ENCODE results near the gene SPOPL.

SPOPL gene

GRCh38 chr2:138494265-138494966 is 7.2 kb upstream of the SPOPL start:
- no peak for DNase-seq (ENCODE audit: low read depth in 2 of 3, low spot score in 1 of 3)

- no peak for DNase-seq (ENCODE audit: low read depth in 2 of 3, low spot score in 1 of 3)
These were observed 6.2 kb upstream of the SPOPL start for GRCh38 chr2:138495384-138495783.

- DNase-seq (ENCODE audit: low read depth in 2 of 3, low spot score in 1 of 3): no peak
These were observed 5.4 kb upstream of the SPOPL start for GRCh38 chr2:138496096-138496651.

- no peak for DNase-seq (ENCODE audit: low read depth in 2 of 3, low spot score in 1 of 3)
These were observed 4.3 kb upstream of the SPOPL start for GRCh38 chr2:138497294-138497693.

- DNase-seq (ENCODE audit: low read depth in 2 of 3, low spot score in 1 of 3): no peak
These were observed 1.9 kb upstream of the SPOPL start for GRCh38 chr2:138499684-138500083.

GRCh38 chr2:138500592-138501424 is 762 bp upstream of the SPOPL start:
- no peak for DNase-seq (ENCODE audit: low read depth in 2 of 3, low spot score in 1 of 3)

GRCh38 chr2:138502255-138503086 is 901 bp downstream of the SPOPL start:
- DNase-seq (ENCODE audit: low read depth in 2 of 3, low spot score in 1 of 3): no peak

GRCh38 chr2:138503087-138503442 is 1.5 kb downstream of the SPOPL start:
- DNase-seq (ENCODE audit: low read depth in 2 of 3, low spot score in 1 of 3): no peak

GRCh38 chr2:138503652-138504051 is 2.1 kb downstream of the SPOPL start:
- no peak for DNase-seq (ENCODE audit: low read depth in 2 of 3, low spot score in 1 of 3)

GRCh38 chr2:138504092-138504491 is 2.5 kb downstream of the SPOPL start:
- DNase-seq (ENCODE audit: low read depth in 2 of 3, low spot score in 1 of 3): no peak

GRCh38 chr2:138504546-138505235 is 3.1 kb downstream of the SPOPL start:
- no peak for DNase-seq (ENCODE audit: low read depth in 2 of 3, low spot score in 1 of 3)

GRCh38 chr2:138507267-138507666 is 5.7 kb downstream of the SPOPL start:
- no peak for DNase-seq (ENCODE audit: low read depth in 2 of 3, low spot score in 1 of 3)

GRCh38 chr2:138510319-138510718 is 8.7 kb downstream of the SPOPL start:
- no peak for DNase-seq (ENCODE audit: low read depth in 2 of 3, low spot score in 1 of 3)

- DNase-seq (ENCODE audit: low read depth in 2 of 3, low spot score in 1 of 3): no peak
These were observed 11.1 kb downstream of the SPOPL start for GRCh38 chr2:138512672-138513071.

- DNase-seq (ENCODE audit: low read depth in 2 of 3, low spot score in 1 of 3): no peak
These were observed 12.6 kb downstream of the SPOPL start for GRCh38 chr2:138514173-138514572.

- no peak for DNase-seq (ENCODE audit: low read depth in 2 of 3, low spot score in 1 of 3)
These were observed 13.5 kb downstream of the SPOPL start for GRCh38 chr2:138515092-138515491.

GRCh38 chr2:138516030-138516704 is 14.6 kb downstream of the SPOPL start:
- no peak for DNase-seq (ENCODE audit: low read depth in 2 of 3, low spot score in 1 of 3)

GRCh38 chr2:138518860-138519259 is 17.3 kb downstream of the SPOPL start:
- no peak for DNase-seq (ENCODE audit: low read depth in 2 of 3, low spot score in 1 of 3)

GRCh38 chr2:138521821-138522220 is 20.3 kb downstream of the SPOPL start:
- DNase-seq (ENCODE audit: low read depth in 2 of 3, low spot score in 1 of 3): no peak

GRCh38 chr2:138522556-138522955 is 21.0 kb downstream of the SPOPL start:
- no peak for DNase-seq (ENCODE audit: low read depth in 2 of 3, low spot score in 1 of 3)

Measured in stimulated activated CD4-positive, alpha-beta T cell treated with anti-CD3 and anti-CD28 coated beads, Interleukin-12 subunit alpha, Interleukin-12 subunit beta, amount 100 ng/mL, for 48 hours (primary cell).